Neural progenitor cell (in vitro differentiated cells): ENCODE measurements around the gene PAX5. TPM values are rescaled to one million over a fixed set of nuclear protein-coding genes. Genes with fewer than 3 reads are reported as not detected.
A peak's percentile ranks its signal among the peaks of the same experiment; 100 is the strongest.

Experiments
- DNase-seq: peaks from one replicate; pipeline ENCODE4 v3.0.0-alpha.2; 2016; ENCODE audit warnings: low spot score
- H2AFZ ChIP-seq: fragments of 200-600 bp; sonication (generic); replicated peaks from 2 replicates; pipeline ENCODE4 v1.6.1; 2016; ENCODE audit warnings: antibody characterized with exemption
- H3F3A ChIP-seq: fragments of 200-600 bp; sonication (generic); 2 replicates; pipeline ENCODE4 v1.6.1; 2016; ENCODE audit warnings: antibody characterized with exemption, low read depth
- H3K27ac ChIP-seq: fragments of 200-600 bp; sonication (generic); 2 replicates; pipeline ENCODE4 v1.5.1; 2016; ENCODE audit warnings: mild to moderate bottlenecking
- H3K27me3 ChIP-seq: fragments of 200-600 bp; sonication (generic); 2 replicates; pipeline ENCODE4 v1.6.1; 2016; ENCODE audit warnings: mild to moderate bottlenecking, moderate library complexity
- H3K36me3 ChIP-seq: fragments of 200-600 bp; sonication (generic); 2 replicates; pipeline ENCODE4 v1.5.1; 2016
- H3K4me1 ChIP-seq: fragments of 200-600 bp; sonication (generic); 2 replicates; pipeline ENCODE4 v1.6.1; 2016; ENCODE audit warnings: mixed run types
- H3K4me2 ChIP-seq: fragments of 200-600 bp; sonication (generic); 2 replicates; pipeline ENCODE4 v1.6.1; 2016
- H3K4me3 ChIP-seq: fragments of 200-600 bp; sonication (generic); 2 replicates; pipeline ENCODE4 v1.5.1; 2016
- H3K79me2 ChIP-seq: fragments of 200-600 bp; sonication (generic); 2 replicates; pipeline ENCODE4 v1.6.1; 2016; ENCODE audit warnings: low read depth
- H3K9ac ChIP-seq: fragments of 200-600 bp; sonication (generic); 2 replicates; pipeline ENCODE4 v1.6.1; 2016
- H3K9me3 ChIP-seq: fragments of 200-600 bp; sonication (generic); 2 replicates; pipeline ENCODE4 v1.5.1; 2016; ENCODE audit warnings: low read depth
- H4K20me1 ChIP-seq: fragments of 200-600 bp; sonication (generic); 2 replicates; pipeline ENCODE4 v1.6.1; 2016; ENCODE audit warnings: low read depth
- H3K27ac Mint-ChIP-seq: 3 replicates; pipeline ENCODE4 v1.8.0; 2021; ENCODE audit warnings: mixed read lengths
- H3K27me3 Mint-ChIP-seq: 2 replicates; pipeline ENCODE4 v1.8.0; 2022; ENCODE audit warnings: low read depth, mild to moderate bottlenecking, inconsistent platforms, moderate library complexity, mixed read lengths; ENCODE audit not compliant: insufficient read depth
- H3K36me3 Mint-ChIP-seq: 3 replicates; pipeline ENCODE4 v1.8.0; 2021; ENCODE audit warnings: mixed read lengths
- H3K4me1 Mint-ChIP-seq: 3 replicates; pipeline ENCODE4 v1.8.0; 2021; ENCODE audit warnings: mixed read lengths
- H3K4me3 Mint-ChIP-seq: 3 replicates; pipeline ENCODE4 v1.8.0; 2021; ENCODE audit warnings: mild to moderate bottlenecking, moderate library complexity, mixed read lengths
- H3K9me3 Mint-ChIP-seq: 3 replicates; pipeline ENCODE4 v1.8.0; 2020; ENCODE audit warnings: mixed read lengths
- CTCF ChIP-seq: fragments of 200-600 bp; sonication (generic); IDR thresholded peaks from 2 replicates; pipeline ENCODE4 v1.5.1; 2017; ENCODE audit warnings: antibody characterized with exemption, mild to moderate bottlenecking
- EZH2 ChIP-seq: fragments of 200-600 bp; sonication (generic); IDR thresholded peaks from 2 replicates; pipeline ENCODE4 v1.6.1; 2017; ENCODE audit warnings: antibody characterized with exemption, mild to moderate bottlenecking, moderate library complexity
- EZH2phosphoT487 ChIP-seq: fragments of 200-600 bp; sonication (generic); IDR thresholded peaks from 2 replicates; pipeline ENCODE4 v1.6.1; 2017; ENCODE audit warnings: antibody characterized with exemption
- total RNA-seq: library from RNA; depleted of rRNA; stranded (reverse); fragments of >200 nt; gene quantifications from 2 replicates; pipeline ENCODE4 v1.2.3, GENCODE V29; 2015; ENCODE audit warnings: low replicate concordance

Gene PAX5
- total RNA-seq, 1 donor from 2014 or later = not detected

DNA sequence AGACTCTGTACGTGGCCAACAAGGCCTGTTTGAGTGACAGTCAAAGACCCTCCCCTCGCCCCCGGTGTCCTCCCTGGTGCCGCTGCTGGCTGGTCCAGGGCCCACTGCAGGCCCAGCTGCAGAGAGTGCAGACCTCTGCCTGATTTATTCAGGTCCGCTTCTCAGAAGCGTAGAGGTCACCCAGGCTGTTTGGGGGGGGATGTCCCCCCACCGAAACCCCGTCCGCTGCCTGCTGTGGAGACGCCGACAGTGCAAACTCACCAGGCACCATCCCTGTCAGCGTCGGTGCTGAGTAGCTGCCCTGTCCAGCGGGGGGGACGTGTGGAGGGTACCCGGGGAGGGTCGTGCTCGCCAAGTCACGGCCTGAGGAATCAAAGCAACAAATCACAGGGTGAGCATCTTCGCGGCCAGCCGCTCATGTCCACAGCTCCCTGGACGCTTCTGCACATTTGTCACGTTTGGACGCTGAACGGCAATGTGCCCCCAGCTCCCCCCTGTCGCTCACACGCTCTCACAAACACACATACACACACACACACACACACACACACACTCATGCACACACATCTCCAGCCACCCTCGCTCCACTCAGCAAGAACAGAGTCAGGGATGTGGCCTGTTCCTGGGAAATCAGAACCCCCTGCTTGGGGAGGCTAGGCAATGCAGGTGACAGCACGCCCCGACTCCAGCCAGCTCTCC is 152.2 kb downstream of the PAX5 start:
- Mint-ChIP-seq H3K27me3 (peaks cover 5% of the 10 kb centered on the region), H3K27ac (peak overlapping the region; percentile 6), H3K4me3 (peak overlapping the region; percentile 20), H3K36me3 (no peaks in the 10 kb centered on the region), H3K9me3 (no peaks in the 10 kb centered on the region), H3K4me1 (peaks cover 9% of the 10 kb centered on the region)
- DNase-seq = no peak
- no peaks in the 10 kb centered on the region for H3K36me3 ChIP-seq
- no peaks in the 10 kb centered on the region for H3K79me2 ChIP-seq
- H3K4me1 ChIP-seq = peaks cover 6% of the 10 kb centered on the region
- H3K9ac ChIP-seq = no peak overlapping the region
- H3K4me3 ChIP-seq = no peak overlapping the region
- no peak overlapping the region for H3K27ac ChIP-seq
- H3K27me3 ChIP-seq = no peaks in the 10 kb centered on the region
- H3K4me2 ChIP-seq = no peak overlapping the region
- H2AFZ ChIP-seq = no peak overlapping the region
- H3K9me3 ChIP-seq = no peaks in the 10 kb centered on the region
- TF ChIP-seq EZH2 = no peak
- TF ChIP-seq CTCF = no peak
- TF ChIP-seq EZH2phosphoT487 = no peak
- no peaks in the 10 kb centered on the region for H3F3A ChIP-seq
- no peaks in the 10 kb centered on the region for H4K20me1 ChIP-seq

- no peaks in the 10 kb centered on the region for H3K36me3 Mint-ChIP-seq
- peaks cover 6% of the 10 kb centered on the region for H3K27me3 Mint-ChIP-seq
- TF ChIP-seq EZH2 (no peak), CTCF (no peak), EZH2phosphoT487 (no peak)
- H3K4me2 ChIP-seq = no peak overlapping the region
- no peak overlapping the region for H3K4me3 ChIP-seq
- H3K27ac Mint-ChIP-seq = no peak overlapping the region
- no peaks in the 10 kb centered on the region for H3K79me2 ChIP-seq
- H3K27me3 ChIP-seq = no peaks in the 10 kb centered on the region
- H2AFZ ChIP-seq = no peak overlapping the region
- no peaks in the 10 kb centered on the region for H4K20me1 ChIP-seq
- no peaks in the 10 kb centered on the region for H3K9me3 ChIP-seq
- no peak overlapping the region for H3K9ac ChIP-seq
- H3K4me3 Mint-ChIP-seq = no peak overlapping the region
- H3K36me3 ChIP-seq = no peaks in the 10 kb centered on the region
- H3K4me1 Mint-ChIP-seq = peaks cover 9% of the 10 kb centered on the region
- peaks cover 6% of the 10 kb centered on the region for H3K4me1 ChIP-seq
- no peaks in the 10 kb centered on the region for H3K9me3 Mint-ChIP-seq
- H3K27ac ChIP-seq = no peak overlapping the region
- H3F3A ChIP-seq = no peaks in the 10 kb centered on the region
- no peak for DNase-seq
Measured at GRCh38 chr9:36881316-36881715, 152.8 kb downstream of the PAX5 start.

DNA sequence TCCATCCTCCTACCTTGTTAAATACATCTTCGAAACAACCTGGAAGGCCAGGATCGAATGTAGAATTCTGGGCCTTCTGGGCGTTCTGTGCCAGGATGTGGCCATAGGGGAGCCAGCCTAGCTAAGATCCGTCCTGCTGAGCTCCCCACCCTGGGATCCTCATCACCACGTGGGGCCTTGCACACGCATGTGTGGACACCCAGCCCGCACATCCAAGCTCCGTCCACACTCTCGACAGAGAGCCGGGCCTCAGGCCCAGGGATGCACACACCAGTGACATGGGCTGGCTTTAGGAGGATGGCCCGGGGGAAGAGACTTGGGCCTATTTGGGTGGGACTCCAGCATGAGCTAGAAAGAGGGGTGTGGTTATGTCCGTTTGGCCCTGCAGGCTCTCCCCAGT is 154.0 kb downstream of the PAX5 start:
- Histone ChIP-seq H3K9ac (no peak overlapping the region), H3K27me3 (no peaks in the 10 kb centered on the region), H3K4me3 (no peak overlapping the region), H3F3A (no peaks in the 10 kb centered on the region), H2AFZ (no peak overlapping the region), H3K36me3 (no peaks in the 10 kb centered on the region), H4K20me1 (no peaks in the 10 kb centered on the region), H3K4me1 (peaks cover 3% of the 10 kb centered on the region), H3K27ac (no peak overlapping the region), H3K9me3 (no peaks in the 10 kb centered on the region), H3K79me2 (no peaks in the 10 kb centered on the region), H3K4me2 (no peak overlapping the region)
- H3K4me3 Mint-ChIP-seq = no peak overlapping the region
- peaks cover 3% of the 10 kb centered on the region for H3K9me3 Mint-ChIP-seq
- TF ChIP-seq EZH2phosphoT487 (no peak), EZH2 (no peak), CTCF (no peak)
- no peak for DNase-seq
- peaks cover 6% of the 10 kb centered on the region for H3K27me3 Mint-ChIP-seq
- H3K4me1 Mint-ChIP-seq = peaks cover 9% of the 10 kb centered on the region
- H3K27ac Mint-ChIP-seq = no peak overlapping the region
- H3K36me3 Mint-ChIP-seq = peaks cover 4% of the 10 kb centered on the region
